ENCODE data around the gene ZBED4.

DNA sequence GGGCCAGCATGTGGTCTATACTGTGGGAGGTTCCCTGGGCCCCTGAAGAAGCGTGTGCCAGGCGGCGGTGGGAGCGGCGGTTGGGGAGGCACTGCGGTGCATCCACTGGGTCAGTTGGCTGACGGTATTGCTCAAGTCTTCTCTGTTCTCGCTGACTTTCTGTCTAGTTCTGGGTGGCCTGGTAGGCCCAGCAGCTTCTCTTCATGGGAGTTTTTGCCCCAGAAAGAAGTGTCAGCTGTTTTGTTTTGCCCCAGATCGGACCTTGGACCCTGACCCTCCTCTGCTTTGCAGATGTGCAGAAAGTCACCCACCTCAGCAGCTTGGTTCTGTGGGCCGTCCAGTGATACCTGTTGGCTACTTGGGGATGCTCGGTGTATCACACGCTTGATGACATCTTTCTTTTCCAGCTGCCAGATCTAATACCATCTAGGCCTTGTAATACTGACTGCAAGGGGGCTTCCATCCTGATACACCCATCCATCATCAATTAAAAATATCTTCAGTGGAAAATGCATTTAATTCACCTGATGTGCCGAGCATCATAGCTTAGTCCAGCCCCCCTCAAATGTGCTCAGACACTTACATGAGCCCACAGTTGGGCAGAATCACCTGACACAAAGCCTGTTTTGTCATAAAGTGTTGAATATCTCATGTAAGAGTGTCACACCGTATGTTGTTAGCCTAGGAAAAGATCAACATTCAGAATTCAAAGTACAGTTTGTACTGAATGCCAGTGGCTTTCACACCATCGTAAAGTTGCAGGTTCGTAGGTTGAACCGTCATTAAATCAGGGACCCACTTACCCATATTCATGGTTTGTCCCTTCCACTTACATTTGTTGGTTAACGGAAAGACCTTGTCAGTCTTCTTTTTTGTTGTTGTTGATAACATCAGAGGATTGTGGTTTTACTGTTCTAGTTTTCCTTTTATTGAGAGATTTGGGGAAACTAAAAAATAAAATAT, 13.9 kb downstream of the ZBED4 start:
- TF ChIP-seq, protein P1, sequence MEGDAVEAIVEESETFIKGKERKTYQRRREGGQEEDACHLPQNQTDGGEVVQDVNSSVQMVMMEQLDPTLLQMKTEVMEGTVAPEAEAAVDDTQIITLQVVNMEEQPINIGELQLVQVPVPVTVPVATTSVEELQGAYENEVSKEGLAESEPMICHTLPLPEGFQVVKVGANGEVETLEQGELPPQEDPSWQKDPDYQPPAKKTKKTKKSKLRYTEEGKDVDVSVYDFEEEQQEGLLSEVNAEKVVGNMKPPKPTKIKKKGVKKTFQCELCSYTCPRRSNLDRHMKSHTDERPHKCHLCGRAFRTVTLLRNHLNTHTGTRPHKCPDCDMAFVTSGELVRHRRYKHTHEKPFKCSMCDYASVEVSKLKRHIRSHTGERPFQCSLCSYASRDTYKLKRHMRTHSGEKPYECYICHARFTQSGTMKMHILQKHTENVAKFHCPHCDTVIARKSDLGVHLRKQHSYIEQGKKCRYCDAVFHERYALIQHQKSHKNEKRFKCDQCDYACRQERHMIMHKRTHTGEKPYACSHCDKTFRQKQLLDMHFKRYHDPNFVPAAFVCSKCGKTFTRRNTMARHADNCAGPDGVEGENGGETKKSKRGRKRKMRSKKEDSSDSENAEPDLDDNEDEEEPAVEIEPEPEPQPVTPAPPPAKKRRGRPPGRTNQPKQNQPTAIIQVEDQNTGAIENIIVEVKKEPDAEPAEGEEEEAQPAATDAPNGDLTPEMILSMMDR (IDR thresholded peaks at IDR 0.05; ENCODE audit: insufficient read depth, low read length, poor library complexity, severe bottlenecking) = no peak
- TF ChIP-seq EZH2phosphoT487 (conservative IDR thresholded peaks at IDR 0.05; ENCODE audit: low read length) = no peak
